Small intestine (tissue), 7 donors: ENCODE results near the gene HSPA5. TPM values are rescaled to one million over a fixed set of nuclear protein-coding genes. Genes with fewer than 3 reads are reported as not detected.
"Not testable (repeated sequence)": the region's sequence is repeated elsewhere in the genome, so short reads cannot be mapped to it uniquely, and the experiment has no call there.

Source experiments
- DNase-seq, 2 donors: peaks; one replicate each; pipeline versions ENCODE4 v3.0.0 to v3.0.0-alpha.2; 2013
- FAIRE-seq: peaks from 2 replicates; lab custom pipeline; 2012; peaks lifted over from hg19 to GRCh38; lab: Jason Lieb, UNC
- H3K27ac ChIP-seq, 3 donors: one replicate each; pipeline ENCODE4 v1.5.1; 2013; ENCODE audit warnings: low read length in 2 of 3, mild to moderate bottlenecking in 2 of 3, control low read depth in 1 of 3, inconsistent platforms in 1 of 3, low read depth in 1 of 3, moderate library complexity in 1 of 3
- H3K27me3 ChIP-seq, 3 donors: one replicate each; pipeline ENCODE4 v1.6.1; 2013; ENCODE audit warnings: low read length in 3 of 3, inconsistent platforms in 1 of 3; ENCODE audit not compliant: control insufficient read depth in 3 of 3, insufficient read depth in 3 of 3
- H3K36me3 ChIP-seq, 3 donors: one replicate each; pipeline ENCODE4 v1.6.1; 2013; ENCODE audit warnings: low read length in 3 of 3, inconsistent platforms in 1 of 3, low read depth in 1 of 3, mild to moderate bottlenecking in 1 of 3, moderate library complexity in 1 of 3; ENCODE audit not compliant: control insufficient read depth in 3 of 3, insufficient read depth in 2 of 3
- H3K4me1 ChIP-seq, 3 donors: one replicate each; pipeline ENCODE4 v1.6.1; 2013; ENCODE audit warnings: low read length in 2 of 3, inconsistent platforms in 1 of 3, low read depth in 1 of 3, mild to moderate bottlenecking in 1 of 3, moderate library complexity in 1 of 3; ENCODE audit not compliant: control insufficient read depth in 3 of 3, insufficient read depth in 2 of 3
- H3K4me3 ChIP-seq, 3 donors: one replicate each; pipeline ENCODE4 v1.5.1; 2013; ENCODE audit warnings: low read length in 3 of 3, control low read depth in 1 of 3, inconsistent platforms in 1 of 3, low read depth in 1 of 3, mild to moderate bottlenecking in 1 of 3, moderate library complexity in 1 of 3
- H3K9me3 ChIP-seq, 2 donors: one replicate each; pipeline ENCODE4 v1.6.1; 2013; ENCODE audit warnings: low read depth in 1 of 2, low read length in 1 of 2; ENCODE audit not compliant: control insufficient read depth in 2 of 2, insufficient read depth in 1 of 2
- WGBS, 3 donors: extraction: QIAGEN DNeasy Blood & Tissue Kit; methylation state at CpG; one replicate each; pipeline ENCODE4 v1.1.7; 2013; 5-methylcytosine and 5-hydroxymethylcytosine counted together
- polyA plus RNA-seq, 4 donors: library from polyadenylated mRNA; stranded (reverse) in 3 of 4; unstranded in 1 of 4; fragments of 200-250 nt in 3 of 4; fragments of 120-200 nt in 1 of 4; gene quantifications; one replicate each; pipeline versions ENCODE4 v1.2.1 to v1.2.3, GENCODE V29; 2013
- donor health status: healthy with polysubstance abuse.
- donor health status: control.
- donor health status: control.
- donor health status: Bipolar disorder and iron deficiency.
- donor health status: healthy.

The HSPA5 gene
- polyA plus RNA-seq, 4 donors = 35.8 to 319 (median 138) TPM

DNA sequence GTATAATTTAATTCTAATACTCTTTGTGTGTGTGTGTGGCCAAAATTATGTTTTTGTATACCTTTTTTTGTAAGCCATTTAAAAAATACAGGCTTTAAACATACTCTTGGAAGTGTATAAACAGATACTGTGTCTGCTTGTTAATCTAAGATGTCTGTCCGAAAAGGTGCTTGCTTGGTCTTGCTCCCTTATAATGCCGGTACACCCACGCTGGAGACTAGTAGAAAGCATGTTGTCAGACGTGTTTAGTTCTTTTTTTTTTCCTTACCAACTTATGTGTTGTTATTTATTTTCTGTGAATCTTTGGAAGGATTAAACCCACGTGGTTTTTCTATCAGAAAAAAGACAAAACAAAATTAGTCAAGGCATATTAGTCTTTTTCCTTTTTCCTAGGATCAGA, 29.9 kb upstream of the HSPA5 start:
- 60 to 81% (median 72%) methylated on average over 5 of the region's 5 CpGs for WGBS, 3 donors
- Histone ChIP-seq H3K4me3 (no peak overlapping the region), H3K36me3 (peaks cover 0 to 18% (median 0%) of the 10 kb centered on the region in 3 donors), H3K9me3 (no peaks in the 10 kb centered on the region), H3K27ac (no peak overlapping the region), H3K27me3 (no peaks in the 10 kb centered on the region), H3K4me1 (no peaks in the 10 kb centered on the region)
- FAIRE-seq = no peak
- no peak for DNase-seq

DNA sequence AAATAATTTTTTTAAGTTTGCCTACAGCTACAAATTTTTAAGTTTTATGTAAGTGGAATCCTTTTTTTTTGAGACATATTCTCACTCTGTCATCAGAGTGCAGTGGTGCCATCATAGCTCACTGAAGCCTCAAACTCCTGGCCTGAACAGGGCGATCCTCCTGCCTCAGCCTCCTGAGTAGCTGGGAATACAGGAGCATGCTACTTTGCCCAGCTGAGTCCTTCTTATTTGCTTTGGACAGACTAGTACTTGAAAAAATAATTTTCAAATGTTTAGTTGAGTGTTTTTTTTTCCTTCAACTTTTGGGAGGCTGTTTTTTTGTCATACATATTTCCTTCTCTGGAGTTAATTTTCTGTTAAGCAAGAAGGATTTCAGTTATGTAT, 27.9 kb upstream of the HSPA5 start:
- DNase-seq = no peak
- Histone ChIP-seq H3K4me1 (no peaks in the 10 kb centered on the region), H3K27me3 (no peaks in the 10 kb centered on the region), H3K27ac (no peak overlapping the region), H3K9me3 (no peaks in the 10 kb centered on the region), H3K4me3 (no peak overlapping the region), H3K36me3 (peaks cover 0 to 17% (median 0%) of the 10 kb centered on the region in 3 donors)
- FAIRE-seq = no peak
- WGBS, 3 donors = 87 to 100% (median 98%) methylated on average over 1 of the region's 1 CpG

DNA sequence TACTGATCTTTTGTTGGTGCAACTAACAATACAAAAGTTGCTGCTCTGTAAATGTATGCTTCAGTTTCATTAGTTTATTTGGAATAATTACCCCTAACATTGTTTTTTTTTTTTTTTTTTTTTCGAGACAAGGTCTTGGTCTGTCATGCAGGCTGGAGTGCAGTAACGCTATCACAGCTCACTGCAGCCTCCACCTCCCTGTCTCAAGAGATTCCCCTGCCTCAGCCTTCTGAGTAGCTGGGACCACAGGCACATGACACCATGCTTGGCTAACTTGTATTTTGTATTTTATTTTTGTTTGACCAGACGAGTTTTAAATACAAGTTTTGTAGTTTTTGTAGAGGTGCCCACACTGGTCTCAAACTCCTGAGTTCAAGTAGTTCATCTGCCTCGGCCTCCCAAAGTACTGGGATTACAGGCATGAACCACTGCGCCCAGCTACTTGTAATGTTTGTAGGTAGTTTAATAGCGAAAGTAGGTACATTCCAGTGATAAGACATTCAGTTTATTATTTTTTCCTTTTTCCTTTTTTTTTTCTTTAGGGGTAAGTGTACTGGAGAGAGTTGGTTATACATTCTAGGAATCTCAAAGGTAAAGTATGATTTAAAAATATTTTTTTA, 27.4 kb upstream of the HSPA5 start:
- H3K4me1 ChIP-seq = peaks cover 0 to 3% (median 0%) of the 10 kb centered on the region in 3 donors
- no peaks in the 10 kb centered on the region for H3K9me3 ChIP-seq
- 66 to 74% (median 68%) methylated on average over 6 of the region's 6 CpGs for WGBS, 3 donors
- H3K4me3 ChIP-seq = no peak overlapping the region
- peaks cover 0 to 20% (median 0%) of the 10 kb centered on the region in 3 donors for H3K36me3 ChIP-seq
- DNase-seq (no peak), FAIRE-seq (no peak)
- no peak overlapping the region for H3K27ac ChIP-seq
- no peaks in the 10 kb centered on the region for H3K27me3 ChIP-seq

DNA sequence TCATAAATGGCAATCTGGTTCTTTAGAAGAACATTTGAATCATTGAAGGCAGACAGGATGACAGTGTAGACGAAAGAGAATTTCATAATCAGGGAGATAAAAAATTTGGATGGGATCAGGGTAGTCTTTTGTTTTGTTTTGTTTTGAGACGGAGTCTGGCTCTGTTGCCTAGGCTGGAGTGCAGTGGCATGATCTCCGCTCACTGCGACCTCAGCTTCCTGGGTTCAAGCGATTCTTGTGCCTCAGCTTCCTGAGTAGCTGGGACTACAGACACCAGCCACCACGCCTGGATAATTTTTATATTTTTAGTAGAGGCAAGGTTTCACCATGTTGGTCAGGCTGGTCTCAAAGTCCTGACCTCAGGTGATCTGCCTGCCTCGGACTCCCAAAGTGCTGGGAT, 22.9 kb upstream of the HSPA5 start:
- Histone ChIP-seq H3K36me3 (peaks cover 0 to 19% (median 0%) of the 10 kb centered on the region in 3 donors), H3K27ac (peak overlapping the region in 1 of 3 donors; percentile 30)
- not testable (repeated sequence) for H3K27me3 ChIP-seq, FAIRE-seq, H3K4me1 ChIP-seq, DNase-seq, H3K4me3 ChIP-seq, H3K9me3 ChIP-seq
- WGBS, 3 donors = 62 to 88% (median 70%) methylated on average over 7 of the region's 7 CpGs

DNA sequence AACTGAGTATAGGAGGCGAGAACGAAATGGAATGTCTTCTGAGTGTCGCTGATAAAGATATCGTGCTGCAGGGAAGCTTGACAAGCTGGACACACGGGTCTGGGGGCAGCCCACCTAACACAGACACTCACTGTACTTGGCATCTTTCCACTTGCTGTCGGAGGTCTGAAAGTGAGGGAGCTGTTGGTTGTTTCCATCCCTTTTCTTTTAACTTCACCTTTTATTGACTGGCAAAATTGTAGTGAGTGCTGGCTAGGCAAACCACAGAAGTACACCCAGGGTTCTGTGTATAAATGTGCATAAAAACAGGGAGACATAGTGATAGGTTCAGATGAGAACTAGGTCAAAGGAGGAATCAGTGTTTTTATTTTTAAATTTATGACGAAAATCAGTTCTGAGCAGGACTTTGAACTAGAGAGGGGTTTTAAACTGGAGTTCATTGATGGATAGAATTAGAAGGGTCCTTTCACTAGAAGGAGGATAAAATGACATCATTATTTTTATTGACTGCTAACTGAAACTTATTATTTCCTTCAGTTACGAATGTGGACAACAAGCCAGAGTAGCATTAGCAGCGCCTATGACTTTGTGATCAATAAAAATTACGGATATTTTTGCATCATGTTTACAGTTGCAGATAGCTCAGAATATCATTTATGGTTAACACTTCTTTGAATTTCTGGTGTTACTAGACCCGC, 21.3 kb upstream of the HSPA5 start:
- Histone ChIP-seq H3K4me1 (peaks cover 0 to 4% (median 0%) of the 10 kb centered on the region in 3 donors), H3K27me3 (no peaks in the 10 kb centered on the region), H3K9me3 (no peaks in the 10 kb centered on the region), H3K36me3 (peaks cover 0 to 8% (median 0%) of the 10 kb centered on the region in 3 donors), H3K4me3 (peak overlapping the region; percentile 86 to 100 (median 92)), H3K27ac (peak overlapping the region; percentile 9 to 95 (median 56))
- 9 to 18% (median 10%) methylated on average over 11 of the region's 11 CpGs for WGBS, 3 donors
- DNase-seq (no peak), FAIRE-seq (no peak)

DNA sequence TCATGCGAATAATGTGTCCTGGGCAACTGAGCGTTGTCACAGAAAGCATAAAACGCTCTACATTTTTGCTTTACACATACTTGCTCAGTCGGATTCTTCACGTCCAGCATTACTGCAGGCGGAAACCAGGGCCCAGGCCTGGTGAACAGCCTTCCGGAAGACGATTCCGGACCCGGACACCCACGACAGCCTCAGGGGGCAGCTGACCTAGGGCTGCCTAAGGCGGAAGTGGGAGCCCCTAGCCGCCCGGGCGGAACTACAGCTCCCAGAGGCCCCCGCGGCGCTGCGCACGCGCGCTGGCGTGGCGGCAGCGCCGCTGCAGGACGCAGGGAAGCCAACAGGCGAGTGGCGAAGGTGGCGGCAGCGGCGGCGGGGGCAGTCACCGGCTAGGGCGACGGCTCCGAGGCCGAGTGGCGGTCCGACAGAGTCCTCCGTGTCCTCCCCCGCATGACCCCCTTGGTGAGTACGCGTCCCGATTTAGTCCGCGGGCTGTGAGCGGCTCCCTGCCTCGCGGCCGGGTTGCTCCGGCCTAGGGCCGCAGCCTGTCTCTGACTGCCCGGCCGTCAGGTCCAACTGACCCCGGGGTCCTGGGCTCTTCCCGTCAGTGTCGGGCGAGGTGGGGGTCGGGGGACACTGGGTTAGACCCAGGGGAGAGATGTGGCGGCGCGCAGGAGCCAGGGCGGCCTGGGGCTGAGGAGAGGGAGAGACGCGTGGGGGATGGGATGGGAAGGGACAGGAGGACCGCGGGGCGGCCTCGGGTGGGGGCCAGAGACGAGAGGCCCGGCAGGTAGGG, 20.6 kb upstream of the HSPA5 start, which contains the start of gene GAPVD1:
Gene GAPVD1 (plus strand): TSS at position 326 of the 793 bp plus-strand sequence. CDS start 37,096 bp downstream, outside the sequence.
- FAIRE-seq (no peak), DNase-seq (peak; percentile 90 to 97)
- H3K27me3 ChIP-seq = no peaks in the 10 kb centered on the region
- peak within 1 kb of the TSS; percentile 86 to 100 (median 92) for H3K4me3 ChIP-seq
- H3K9me3 ChIP-seq = no peaks in the 10 kb centered on the region
- H3K27ac ChIP-seq = peak within 1 kb of the TSS; percentile 72 to 95 (median 84)
- H3K4me1 ChIP-seq = peaks cover 0 to 4% (median 0%) of the 10 kb centered on the region in 3 donors
- peaks cover 0 to 8% (median 0%) of the 10 kb centered on the region in 3 donors for H3K36me3 ChIP-seq
- 1 to 2% (median 1%) methylated on average over 63 to 72 of the region's 72 CpGs for WGBS, 3 donors

DNA sequence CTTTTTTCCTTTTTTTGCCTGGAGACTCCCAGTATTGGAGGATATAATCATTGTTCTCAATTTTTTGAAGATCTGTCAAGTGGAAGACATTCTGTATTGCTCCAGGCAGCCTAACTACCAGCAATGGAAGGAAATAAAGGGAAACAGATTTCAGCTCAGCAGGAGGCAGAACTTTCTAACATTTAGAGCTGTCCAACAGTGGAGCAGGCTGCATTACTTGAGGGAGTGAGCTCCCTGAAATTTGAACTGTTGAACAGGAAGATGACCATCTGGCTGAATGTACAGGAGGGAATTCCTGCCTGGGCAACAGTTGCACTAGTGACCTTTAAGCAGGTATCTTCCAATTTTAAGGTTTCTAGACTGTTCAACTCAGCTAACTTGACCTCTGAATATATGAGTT, 19.4 kb upstream of the HSPA5 start:
- FAIRE-seq = no peak

More for the DNA sequence above, 19.4 kb upstream of the HSPA5 start:
- Histone ChIP-seq H3K27me3 (no peaks in the 10 kb centered on the region), H3K9me3 (no peaks in the 10 kb centered on the region), H3K36me3 (peaks cover 0 to 8% (median 0%) of the 10 kb centered on the region in 3 donors), H3K4me3 (no peak overlapping the region), H3K4me1 (peaks cover 0 to 4% (median 0%) of the 10 kb centered on the region in 3 donors), H3K27ac (no peak overlapping the region)
- DNase-seq = no peak
